ENCODE measurements around the gene MICALL1.
"Not testable (repeated sequence)": the region's sequence is repeated elsewhere in the genome, so short reads cannot be mapped to it uniquely, and the experiment has no call there.

Gene MICALL1

GRCh38 chr22:37965940-37966664, 60.0 kb downstream of the MICALL1 start:
- no peak for DNase-seq

GRCh38 chr22:37967147-37967546, 61.0 kb downstream of the MICALL1 start:
- DNase-seq: no peak

GRCh38 chr22:37967637-37968451, 61.7 kb downstream of the MICALL1 start:
- no peak for DNase-seq

- no peak for DNase-seq
Measured at GRCh38 chr22:37968452-37969251, 62.6 kb downstream of the MICALL1 start.

GRCh38 chr22:37970864-37971263, 64.8 kb downstream of the MICALL1 start:
- no peak for DNase-seq

GRCh38 chr22:37971475-37972434, 65.7 kb downstream of the MICALL1 start:
- DNase-seq: no peak

- DNase-seq: no peak
Measured at GRCh38 chr22:37972527-37972926, 66.4 kb downstream of the MICALL1 start.

GRCh38 chr22:37973271-37974170, 67.4 kb downstream of the MICALL1 start:
- DNase-seq: no peak

GRCh38 chr22:37975153-37975552, 69.1 kb downstream of the MICALL1 start:
- DNase-seq: no peak

- not testable (repeated sequence) for DNase-seq
Measured at GRCh38 chr22:37976022-37976421, 69.9 kb downstream of the MICALL1 start.

- DNase-seq: no peak
Measured at GRCh38 chr22:37976547-37976946, 70.5 kb downstream of the MICALL1 start.

GRCh38 chr22:37979782-37980181, 73.7 kb downstream of the MICALL1 start:
- DNase-seq: no peak

- no peak for DNase-seq
Measured at GRCh38 chr22:37981282-37982011, 75.3 kb downstream of the MICALL1 start.

- DNase-seq: no peak
Measured at GRCh38 chr22:37982151-37982785, 76.2 kb downstream of the MICALL1 start.

GRCh38 chr22:37982938-37983859, 77.1 kb downstream of the MICALL1 start:
- DNase-seq: no peak

GRCh38 chr22:37983860-37984791, 78.0 kb downstream of the MICALL1 start, which contains the start of gene SOX10:
Gene SOX10 (minus strand): TSS chr22:37984555. CDS start chr22:37983784, 771 bp downstream.
- no peak for DNase-seq

GRCh38 chr22:37985050-37985585, 79.0 kb downstream of the MICALL1 start:
- no peak for DNase-seq
